ENCODE data around the gene OR2M5.

The OR2M5 gene

GRCh38 chr1:248144513-248145198, at the start of gene OR2M5:
Gene OR2M5 (plus strand): TSS chr1:248145148. CDS start chr1:248145148, 0 bp downstream.
- no peak for DNase-seq

GRCh38 chr1:248098529-248098928, 46.4 kb upstream of the OR2M5 start:
- DNase-seq = no peak

GRCh38 chr1:248102847-248103246, 42.1 kb upstream of the OR2M5 start:
- DNase-seq = no peak

GRCh38 chr1:248111157-248111556, 33.8 kb upstream of the OR2M5 start:
- no peak for DNase-seq

GRCh38 chr1:248114890-248115289, 30.1 kb upstream of the OR2M5 start:
- DNase-seq = no peak

GRCh38 chr1:248127653-248128052, 17.3 kb upstream of the OR2M5 start:
- DNase-seq = no peak

- DNase-seq = no peak
These were observed 8.1 kb upstream of the OR2M5 start for GRCh38 chr1:248136811-248137210.

- no peak for DNase-seq
These were observed 4.1 kb upstream of the OR2M5 start for GRCh38 chr1:248140846-248141245.

- no peak for DNase-seq
These were observed 1.6 kb upstream of the OR2M5 start for GRCh38 chr1:248143311-248143710.

GRCh38 chr1:248152056-248152827, 7.3 kb downstream of the OR2M5 start:
- no peak for DNase-seq

- no peak for DNase-seq
These were observed 11.0 kb downstream of the OR2M5 start for GRCh38 chr1:248155927-248156326.

- no peak for DNase-seq
These were observed 13.8 kb downstream of the OR2M5 start for GRCh38 chr1:248158758-248159157.

- no peak for DNase-seq
These were observed 19.1 kb downstream of the OR2M5 start for GRCh38 chr1:248164031-248164430.

GRCh38 chr1:248165186-248165585, 20.2 kb downstream of the OR2M5 start:
- DNase-seq = no peak

- no peak for DNase-seq
These were observed 29.6 kb downstream of the OR2M5 start, which contains the start of gene OR2M2 for GRCh38 chr1:248174521-248174920. Gene OR2M2 (plus strand): TSS chr1:248174821. CDS start chr1:248179986, 5,165 bp downstream.

GRCh38 chr1:248183996-248184395, 39.0 kb downstream of the OR2M5 start:
- DNase-seq = no peak

- DNase-seq = no peak
These were observed 42.4 kb downstream of the OR2M5 start for GRCh38 chr1:248187363-248187762.

GRCh38 chr1:248189026-248189425, 44.1 kb downstream of the OR2M5 start:
- DNase-seq = no peak

- DNase-seq = no peak
These were observed 49.2 kb downstream of the OR2M5 start for GRCh38 chr1:248194117-248194516.

Measured in NCI-H1417 treated with DMSO at 0.1 percent for 48 hours (cell line).